HG02852 (cell line): ENCODE results near the gene OR8B12.

Experiments used
- ATAC-seq: cut with Tn5 transposase; IDR thresholded peaks from one replicate; pipeline ENCODE4 v1.9.1; 2021; ENCODE audit warnings: mild to moderate bottlenecking, moderate library complexity; ENCODE audit not compliant: unreplicated experiment

OR8B12 gene, protein sequence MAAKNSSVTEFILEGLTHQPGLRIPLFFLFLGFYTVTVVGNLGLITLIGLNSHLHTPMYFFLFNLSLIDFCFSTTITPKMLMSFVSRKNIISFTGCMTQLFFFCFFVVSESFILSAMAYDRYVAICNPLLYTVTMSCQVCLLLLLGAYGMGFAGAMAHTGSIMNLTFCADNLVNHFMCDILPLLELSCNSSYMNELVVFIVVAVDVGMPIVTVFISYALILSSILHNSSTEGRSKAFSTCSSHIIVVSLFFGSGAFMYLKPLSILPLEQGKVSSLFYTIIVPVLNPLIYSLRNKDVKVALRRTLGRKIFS

DNA sequence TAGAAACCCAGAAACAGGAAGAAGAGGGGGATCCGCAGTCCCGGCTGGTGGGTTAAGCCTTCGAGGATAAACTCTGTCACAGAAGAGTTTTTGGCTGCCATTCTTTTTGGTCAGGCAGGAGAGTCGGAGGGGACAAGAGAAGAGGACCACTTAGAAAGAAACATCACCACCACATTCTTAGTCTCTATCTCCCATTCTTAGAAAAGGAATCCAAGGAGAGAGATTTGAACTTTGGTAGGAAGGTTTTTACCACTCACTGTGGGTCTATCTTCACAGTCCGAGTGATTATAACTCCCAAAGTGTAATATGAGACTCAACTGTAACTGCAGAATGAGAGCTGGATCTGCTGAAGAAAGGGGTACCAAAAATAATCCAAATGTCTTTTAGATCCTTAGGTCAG, at the start of gene OR8B12:
TSS of gene OR8B12 (minus strand) at position 101 of the 400 bp plus-strand sequence. CDS start at position 101, 0 bp downstream.
- ATAC-seq = no peak

- no peak for ATAC-seq
Measured at GRCh38 chr11:124592627-124593026, 49.2 kb upstream of the OR8B12 start.

DNA sequence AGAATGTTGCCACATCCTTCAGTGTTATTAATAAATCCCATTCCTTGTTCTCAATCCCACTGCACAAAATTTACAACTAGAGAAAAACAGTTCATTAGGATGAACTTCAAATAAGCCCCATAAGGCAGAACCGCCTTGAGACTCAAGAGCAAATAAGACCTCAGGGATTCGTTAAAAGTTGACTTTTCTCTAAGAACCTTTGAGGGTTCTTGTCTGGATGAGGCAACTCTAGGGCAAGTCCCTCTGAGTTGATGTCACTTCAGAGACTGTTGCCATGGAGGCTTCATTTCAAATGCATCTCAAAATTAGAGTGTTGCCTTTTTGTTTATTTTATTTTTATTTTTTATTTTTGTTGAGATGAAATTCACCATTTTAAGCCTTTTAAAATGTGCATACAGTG, 48.0 kb upstream of the OR8B12 start:
- ATAC-seq = no peak

- no peak for ATAC-seq
Measured at GRCh38 chr11:124586238-124586860, 42.9 kb upstream of the OR8B12 start.

- ATAC-seq = no peak
Measured at GRCh38 chr11:124584681-124585372, 41.4 kb upstream of the OR8B12 start.

- ATAC-seq = no peak
Measured at GRCh38 chr11:124583781-124584180, 40.3 kb upstream of the OR8B12 start.

GRCh38 chr11:124582565-124582964, 39.1 kb upstream of the OR8B12 start:
- no peak for ATAC-seq

DNA sequence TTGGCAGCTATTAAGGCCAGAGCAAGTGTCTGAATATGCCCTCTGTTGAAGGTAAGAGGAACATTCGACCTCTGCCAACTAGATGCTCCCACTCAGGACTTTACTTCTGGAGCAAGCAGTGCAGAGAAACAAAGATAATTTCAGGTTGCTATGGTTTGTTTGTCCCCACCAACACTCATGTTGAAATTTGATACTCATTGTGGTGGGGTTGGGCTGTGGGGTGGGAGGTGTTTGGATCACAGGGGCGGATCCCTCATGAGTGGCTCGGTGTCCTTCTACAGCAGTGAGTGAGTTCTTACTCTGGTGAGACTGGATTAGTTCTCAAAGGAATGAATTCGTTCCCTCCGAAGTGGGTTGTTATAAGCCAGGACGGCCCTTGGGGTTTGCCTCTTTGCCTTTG, 38.4 kb upstream of the OR8B12 start:
- no peak for ATAC-seq

GRCh38 chr11:124578761-124579160, 35.3 kb upstream of the OR8B12 start:
- no peak for ATAC-seq

DNA sequence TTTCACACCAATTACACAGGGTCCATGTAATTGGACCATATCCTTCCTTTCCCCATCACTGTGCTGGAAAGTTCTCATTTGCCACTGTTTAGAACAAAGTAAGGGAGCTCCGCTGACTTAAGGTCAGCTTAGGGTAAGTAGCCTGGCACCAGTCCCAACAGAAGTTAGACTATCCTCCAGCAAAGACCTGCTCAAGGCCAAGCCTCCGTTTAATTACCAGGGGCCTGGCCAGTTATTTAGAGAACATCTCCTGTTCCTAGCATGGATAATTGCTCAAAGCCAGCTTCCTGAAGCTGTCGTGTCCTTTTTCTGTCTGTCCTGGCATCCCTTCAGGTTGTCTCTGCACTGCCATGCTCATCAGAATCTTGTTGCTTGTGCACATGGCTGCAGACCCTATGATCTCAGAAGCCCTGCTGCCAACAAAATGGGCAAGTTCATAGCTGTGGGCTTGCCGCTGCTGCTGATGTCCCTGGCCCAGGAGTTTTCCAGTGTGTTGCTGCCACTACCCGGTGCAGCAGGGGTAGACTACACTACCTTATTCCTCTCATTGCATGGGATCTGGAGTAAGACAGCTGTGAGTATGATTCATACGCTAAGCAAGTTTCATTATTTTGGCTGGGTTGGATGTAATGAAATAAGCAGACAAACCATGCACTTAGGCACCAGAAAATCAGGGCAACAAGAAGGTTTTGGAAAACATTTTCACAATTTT, 34.4 kb upstream of the OR8B12 start:
- no peak for ATAC-seq

- no peak for ATAC-seq
Measured at GRCh38 chr11:124570160-124570559, 26.7 kb upstream of the OR8B12 start.

GRCh38 chr11:124569697-124570096, 26.2 kb upstream of the OR8B12 start, which contains the start of gene OR8A1:
OR8A1 (plus strand) TSS chr11:124569997; CDS start chr11:124570120, 123 bp downstream.
- no peak for ATAC-seq

- no peak for ATAC-seq
Measured at GRCh38 chr11:124556828-124557227, 13.4 kb upstream of the OR8B12 start.

GRCh38 chr11:124551987-124552386, 8.5 kb upstream of the OR8B12 start:
- ATAC-seq = no peak

DNA sequence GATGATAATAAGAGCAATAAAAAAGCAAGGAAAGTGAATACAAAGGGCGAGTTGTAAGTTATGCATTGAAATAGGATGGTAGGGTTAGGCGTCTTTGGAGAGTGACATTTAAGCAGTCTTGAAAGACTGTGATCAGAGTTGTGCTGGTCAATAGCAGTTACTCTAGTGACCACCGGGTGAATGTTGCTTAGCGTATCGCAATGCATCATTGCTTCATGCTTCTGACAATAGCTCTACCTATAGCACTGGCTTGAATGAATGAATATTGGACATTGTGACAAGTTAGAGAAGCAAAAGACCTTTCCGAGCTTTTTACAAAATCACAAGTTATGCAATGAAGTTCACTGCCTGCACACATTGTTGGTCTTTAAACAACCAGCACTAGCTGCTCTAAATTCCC, 7.7 kb upstream of the OR8B12 start:
- ATAC-seq = no peak

GRCh38 chr11:124543145-124543544, 309 bp downstream of the OR8B12 start:
- no peak for ATAC-seq

GRCh38 chr11:124541204-124541603, 2.2 kb downstream of the OR8B12 start:
- no peak for ATAC-seq

DNA sequence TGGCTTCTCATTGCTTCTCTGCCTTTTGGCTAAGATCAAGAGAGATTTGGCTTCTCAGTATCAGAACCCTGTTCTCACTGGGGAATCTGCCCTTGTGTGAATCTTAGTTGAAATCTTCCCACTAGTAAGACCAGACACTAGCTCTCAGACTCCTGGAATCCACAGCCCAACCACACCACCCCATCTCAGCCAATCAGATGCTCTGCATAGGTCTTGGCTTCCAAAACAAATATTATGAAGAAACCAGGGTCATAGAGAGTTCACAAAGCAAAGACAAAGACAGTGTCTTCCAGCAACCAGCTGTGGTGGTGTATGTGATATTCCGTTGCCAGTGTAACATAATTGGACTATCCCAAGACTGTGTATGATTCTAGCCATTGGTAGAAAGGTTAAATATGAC, 5.4 kb downstream of the OR8B12 start:
- no peak for ATAC-seq

DNA sequence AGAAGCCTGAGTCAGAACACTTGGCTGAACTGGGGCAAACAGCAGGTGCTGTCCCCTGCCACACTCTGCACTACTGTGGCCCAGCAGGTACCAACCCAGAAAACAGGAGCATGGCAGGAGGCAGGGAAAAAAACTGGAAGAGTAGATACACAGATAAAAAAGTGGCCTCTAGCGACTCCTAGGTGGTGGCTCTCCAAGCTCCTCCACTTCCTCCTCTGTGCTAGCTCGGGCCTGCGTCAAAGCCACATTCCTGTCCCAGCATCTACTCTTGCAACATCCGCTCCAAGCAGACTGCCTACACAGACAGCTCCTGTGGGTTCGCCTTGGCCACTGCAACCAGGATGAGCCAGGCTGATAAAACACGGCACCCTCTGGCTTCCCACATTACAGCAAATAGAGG, 6.9 kb downstream of the OR8B12 start:
- no peak for ATAC-seq

GRCh38 chr11:124535552-124536232, 7.8 kb downstream of the OR8B12 start:
- ATAC-seq = no peak

- ATAC-seq = no peak
Measured at GRCh38 chr11:124534051-124534450, 9.4 kb downstream of the OR8B12 start.
